DMS53 treated with DMSO at 0.1 percent for 48 hours (cell line): ENCODE results near the gene RAPGEF4.

Experiments used
- DNase-seq: peaks from one replicate; lab custom pipeline; 2025; ENCODE audit not compliant: unreplicated experiment; lab: John Stamatoyannopoulos, UW

RAPGEF4 gene

DNA sequence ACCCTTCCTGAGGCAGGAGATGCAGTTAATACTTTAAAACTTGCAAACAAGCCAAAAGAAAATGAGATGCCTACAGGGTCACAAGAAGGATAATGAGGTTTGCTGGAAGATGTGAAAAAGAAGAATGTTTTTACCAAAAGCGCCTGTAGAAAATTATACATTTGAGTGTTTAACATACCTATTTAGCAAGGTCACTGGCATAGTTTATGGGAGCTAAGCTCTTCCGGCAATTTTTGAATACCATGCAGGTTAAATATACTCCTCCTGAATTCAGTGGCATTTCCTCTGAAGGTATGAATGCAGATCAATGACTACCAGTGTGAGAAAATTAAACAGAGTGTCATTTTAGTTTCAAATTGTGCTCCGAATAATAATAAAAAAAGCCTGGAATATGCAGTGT lies 318.8 kb downstream of the RAPGEF4 start:
- DNase-seq, result no peak

GRCh38 chr2:173056705-173057364 lies 321.2 kb downstream of the RAPGEF4 start:
- DNase-seq, result no peak

DNA sequence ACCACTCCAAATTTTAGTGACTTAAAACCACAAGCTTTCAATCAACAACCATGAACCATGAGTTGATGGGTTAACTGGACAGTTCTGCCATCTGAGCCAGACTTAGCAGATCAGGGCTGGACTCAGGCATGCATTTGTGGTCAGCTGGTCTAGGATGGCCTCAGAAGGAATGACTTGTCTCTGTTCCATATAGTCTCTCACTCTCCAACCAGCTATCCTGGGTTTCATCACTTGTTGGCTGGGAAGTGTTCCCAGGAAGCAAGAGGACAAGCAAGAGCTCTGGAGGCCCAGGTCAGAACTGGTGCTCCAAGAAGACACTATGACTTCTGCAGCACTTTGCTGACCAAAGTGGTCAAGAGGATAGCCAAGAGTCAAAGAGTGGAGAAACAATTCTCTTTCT lies 322.5 kb downstream of the RAPGEF4 start:
- no peak for DNase-seq

DNA sequence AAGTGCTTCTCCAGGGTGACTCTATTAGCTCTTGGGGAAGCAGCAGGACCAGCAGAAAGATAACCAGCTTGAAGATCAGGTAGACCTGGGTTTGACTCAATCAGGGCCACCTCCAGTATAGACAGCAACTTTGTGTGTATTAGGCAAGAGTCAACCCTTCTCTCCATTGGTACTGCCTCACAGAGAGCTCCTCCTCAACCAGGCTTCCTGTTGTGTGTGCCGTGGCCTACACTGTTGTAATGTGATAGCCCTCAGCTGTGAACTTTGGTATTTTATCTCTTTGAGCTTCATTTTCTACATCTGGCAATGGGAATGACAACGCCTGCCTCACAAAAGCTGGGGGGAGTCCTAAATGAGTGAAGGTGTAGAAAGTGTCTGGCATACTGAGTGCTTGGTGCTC lies 323.0 kb downstream of the RAPGEF4 start:
- DNase-seq, result peak; percentile 42

DNA sequence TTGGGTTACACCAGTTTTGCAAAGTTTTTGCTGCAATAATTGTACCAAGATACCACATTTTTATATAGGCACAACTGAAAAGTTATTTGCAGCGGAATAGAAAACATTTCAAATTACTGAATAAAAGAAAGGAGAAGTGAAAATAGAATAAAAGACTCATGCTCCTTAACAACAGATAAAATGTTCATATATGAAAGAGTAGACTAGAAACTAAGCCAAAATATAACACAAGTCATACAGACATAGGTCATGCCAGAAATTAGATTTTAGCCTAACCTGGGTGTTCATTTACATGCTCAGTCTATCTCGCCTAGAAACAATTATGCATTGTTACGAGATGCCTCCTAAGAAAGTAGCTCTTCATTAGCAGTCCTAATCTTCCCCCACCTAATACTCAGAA lies 323.6 kb downstream of the RAPGEF4 start:
- no peak for DNase-seq

DNA sequence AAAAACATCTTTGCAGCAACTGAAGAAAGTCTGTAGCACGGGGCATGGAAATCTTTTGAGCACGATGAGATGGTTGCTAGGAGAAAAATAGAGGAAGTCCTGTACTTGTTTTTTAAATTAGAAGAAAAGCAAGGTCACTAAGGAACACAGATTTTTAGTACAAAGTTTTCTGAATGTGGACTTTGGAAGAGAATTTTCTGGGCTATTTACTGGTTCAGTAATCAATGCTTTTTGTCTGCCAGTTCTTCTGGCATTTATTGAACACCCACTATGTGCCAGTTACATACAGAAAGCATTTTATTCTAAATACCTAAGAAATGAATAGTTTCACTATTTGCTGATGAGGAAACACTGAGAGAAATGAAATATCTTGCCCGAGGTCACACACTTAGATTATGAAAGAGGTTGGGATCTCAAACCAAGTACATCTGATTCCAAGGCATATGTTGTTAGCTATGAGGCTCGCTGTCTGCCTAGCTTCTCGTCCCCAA lies 324.4 kb downstream of the RAPGEF4 start:
- no peak for DNase-seq

DNA sequence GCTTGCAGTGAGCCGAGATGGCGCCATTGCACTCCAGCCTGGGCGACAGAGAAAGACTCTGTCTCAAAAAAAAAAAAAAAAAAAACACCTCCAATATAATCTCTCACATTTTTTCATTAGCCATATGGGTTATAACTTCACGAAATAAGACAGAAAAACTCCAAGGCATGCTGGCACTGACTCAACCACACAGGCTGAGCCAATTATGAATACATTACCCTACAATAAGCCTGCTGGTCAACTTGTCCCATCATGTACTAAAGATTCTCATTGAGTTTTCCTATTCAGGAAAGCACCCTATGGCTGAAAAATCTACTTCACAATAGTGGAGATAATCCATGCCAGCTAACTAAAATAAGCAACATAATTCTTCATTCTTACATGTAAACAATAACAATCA lies 327.2 kb downstream of the RAPGEF4 start:
- DNase-seq, result no peak

GRCh38 chr2:173064151-173064805 lies 328.6 kb downstream of the RAPGEF4 start:
- no peak for DNase-seq

DNA sequence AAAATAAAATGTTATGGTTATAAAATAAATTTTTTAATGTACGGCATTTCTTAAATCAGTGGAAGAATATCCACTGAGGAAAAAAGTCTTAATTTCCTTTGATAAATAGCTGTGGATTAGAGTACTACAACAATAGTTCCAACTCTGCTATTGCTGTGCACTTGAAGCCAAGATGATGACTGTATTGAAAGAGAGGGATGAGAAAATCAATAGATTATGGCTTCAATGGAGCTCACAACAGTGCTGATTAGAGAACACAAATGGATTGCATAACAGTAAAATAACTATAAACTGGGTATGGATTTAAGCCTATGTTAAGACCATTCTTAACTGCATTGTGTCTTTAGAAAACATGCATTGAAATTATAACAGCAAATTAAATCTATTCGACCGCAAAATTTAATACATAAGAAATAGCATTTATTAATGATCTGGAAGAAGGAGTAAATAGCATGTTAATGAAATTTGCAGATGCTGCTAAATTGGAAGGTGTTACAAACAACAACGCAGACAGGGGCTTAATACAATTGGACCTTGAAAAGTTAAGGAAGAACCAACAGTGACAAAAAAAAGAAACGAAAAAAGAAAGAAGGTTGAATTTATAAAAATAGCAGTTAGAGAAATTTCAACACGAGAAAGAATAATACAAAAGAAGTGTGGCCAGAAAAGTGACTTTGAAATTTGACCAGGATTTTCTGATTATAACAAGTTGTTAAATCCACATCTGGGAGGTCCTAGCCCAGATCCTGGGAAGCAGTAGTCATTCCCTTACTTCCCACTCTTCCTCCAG lies 331.4 kb downstream of the RAPGEF4 start:
- no peak for DNase-seq

DNA sequence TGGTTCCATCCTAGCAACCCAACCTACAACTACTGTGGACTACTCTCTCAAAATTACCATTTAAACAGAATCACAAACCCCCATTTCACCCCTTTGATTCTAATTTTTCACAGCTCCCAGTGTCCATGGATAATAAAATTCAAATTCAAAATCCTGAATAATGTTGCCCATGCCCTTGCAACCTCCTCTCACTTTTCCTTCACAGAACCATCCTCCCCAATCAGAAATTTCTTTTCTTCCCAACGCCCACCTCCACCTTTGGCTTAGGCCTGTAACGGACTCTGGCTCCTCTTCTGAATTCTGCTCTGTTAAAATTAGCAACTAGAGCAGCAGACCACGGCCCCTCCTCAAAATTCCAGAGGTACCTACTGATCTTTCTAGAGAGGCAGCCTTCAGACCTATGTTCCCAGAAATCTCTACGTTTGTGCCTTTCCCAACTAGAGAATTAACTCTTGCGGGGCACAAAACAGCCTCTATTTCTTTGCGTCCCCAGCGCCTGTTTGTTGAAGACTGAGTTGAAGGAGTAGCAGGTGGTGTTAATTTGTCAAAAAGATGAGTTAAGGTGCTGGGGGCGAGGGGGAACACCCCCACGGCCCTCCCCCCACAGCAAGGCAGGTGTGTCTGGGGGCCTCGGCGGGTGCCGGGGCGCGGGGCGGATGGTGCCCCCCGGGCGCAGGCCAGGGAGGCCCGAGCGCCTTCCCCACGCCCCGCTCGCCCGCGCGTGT lies 339.6 kb downstream of the RAPGEF4 start:
- DNase-seq, result no peak

GRCh38 chr2:173075781-173076580 lies 340.3 kb downstream of the RAPGEF4 start, which contains the start of gene MAP3K20:
MAP3K20 (plus strand) TSS chr2:173075846; CDS start chr2:173091032, 15,186 bp downstream.
- peak; percentile 35 for DNase-seq

DNA sequence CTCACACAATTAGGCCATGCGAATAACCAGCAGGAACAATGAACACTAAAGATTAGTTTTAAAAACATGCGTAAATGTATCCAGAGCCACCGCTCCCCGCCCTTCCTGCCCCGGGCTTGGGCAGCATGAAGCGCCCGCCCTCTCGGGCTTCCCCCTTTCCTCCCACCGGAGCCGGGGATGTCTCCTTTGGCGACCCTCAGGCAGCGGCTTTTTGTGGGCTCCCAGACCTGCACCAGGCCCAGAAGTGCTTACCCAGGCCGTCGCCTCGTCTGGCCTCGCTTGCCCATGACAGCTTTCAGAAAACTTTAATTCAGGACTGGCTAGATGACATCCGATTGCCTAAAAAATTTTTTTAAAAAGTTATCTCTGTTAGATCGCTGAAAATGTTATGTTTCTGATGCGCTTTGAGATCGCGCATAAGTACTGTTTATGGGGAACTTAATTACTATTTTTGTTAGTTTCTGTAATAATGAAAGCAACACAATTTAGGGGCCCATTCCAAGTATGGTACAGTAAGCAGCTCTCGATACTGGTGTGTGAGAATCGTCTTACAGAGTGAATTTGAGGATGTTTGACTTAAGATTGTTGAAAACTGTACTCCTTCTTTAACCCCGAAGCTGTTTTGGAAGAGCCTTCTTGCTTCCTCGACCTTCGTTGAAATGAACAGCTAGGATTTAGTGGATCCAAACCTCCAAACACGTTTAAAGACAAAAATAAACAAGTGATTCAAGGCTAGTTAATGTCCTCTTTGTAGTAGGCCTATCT lies 341.1 kb downstream of the RAPGEF4 start:
- no peak for DNase-seq

DNA sequence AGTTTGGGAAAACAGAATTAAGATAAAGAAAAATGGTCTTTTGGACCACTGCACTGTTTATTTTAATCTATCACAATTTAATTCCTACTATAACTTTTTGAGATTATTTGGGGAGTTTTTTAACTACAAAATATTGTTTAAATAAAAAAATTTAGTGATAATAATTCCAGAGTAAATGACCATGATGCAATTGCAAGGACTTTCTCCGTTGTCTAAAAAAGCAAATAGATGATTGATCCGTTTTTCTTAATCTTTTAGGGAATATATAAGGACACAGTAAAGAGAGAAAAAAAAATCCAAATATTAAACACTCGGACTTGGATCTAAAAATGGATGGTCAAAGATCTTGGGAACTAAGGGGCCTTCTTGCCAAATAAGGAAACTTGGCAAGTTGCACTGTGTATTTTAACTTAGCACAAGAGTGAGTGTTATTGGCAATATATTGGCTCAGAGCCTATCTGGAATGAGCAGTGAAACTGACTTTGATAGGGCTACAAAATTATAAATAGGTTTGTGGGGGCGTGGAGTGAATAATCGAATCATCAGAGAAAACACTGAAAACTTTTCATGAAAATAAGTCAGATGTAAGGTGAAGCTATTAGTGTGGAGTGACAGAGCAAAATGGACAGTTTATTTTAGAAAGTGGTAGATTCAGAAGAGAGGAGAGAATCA lies 342.0 kb downstream of the RAPGEF4 start:
- DNase-seq, result no peak

GRCh38 chr2:173079141-173079540 lies 343.5 kb downstream of the RAPGEF4 start:
- no peak for DNase-seq

- no peak for DNase-seq
Observed at GRCh38 chr2:173079973-173080860, 344.6 kb downstream of the RAPGEF4 start.

- DNase-seq, result no peak
Observed at GRCh38 chr2:173086518-173087213, 351.0 kb downstream of the RAPGEF4 start.

DNA sequence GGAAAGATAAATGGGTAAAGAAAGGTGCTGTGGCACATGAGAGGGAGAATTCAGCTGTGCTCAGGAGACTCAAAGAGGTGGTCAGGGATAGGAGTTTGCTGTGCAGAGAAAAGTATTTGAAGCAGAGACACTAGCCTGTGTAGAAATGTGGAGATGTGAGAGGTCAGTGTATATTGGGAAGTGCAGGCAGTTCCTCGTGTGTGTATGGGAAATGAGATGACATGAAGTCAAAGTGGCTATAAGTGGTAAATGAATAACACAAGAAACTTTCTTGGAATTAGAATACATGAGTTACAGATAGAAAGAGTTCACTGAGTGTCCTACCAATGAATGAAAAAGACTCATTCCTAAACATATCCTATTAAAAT lies 351.6 kb downstream of the RAPGEF4 start:
- DNase-seq, result no peak
